Endothelial cell of umbilical vein (primary cell): ENCODE results near the gene NEURL1B. TPM values are rescaled to one million over a fixed set of nuclear protein-coding genes. Genes with fewer than 3 reads are reported as not detected.

Experiments
- BruUV-seq: library from RNA; stranded (reverse); fragments of 400-500 nt; replicated peaks from 2 replicates; lab custom pipeline; 2021; lab: Mats Ljungman, UMichigan
- CTCF ChIA-PET: fragments of 300-600, 350-600 bp; sonication (Branson Sonifier 250); formaldehyde crosslinking; loops from one replicate; lab custom pipeline; 2021; ENCODE audit warnings: antibody characterized with exemption, inconsistent platforms; lab: Charles Lee
- POLR2A ChIA-PET: fragments of 300-600, 350-600 bp; sonication (Branson Sonifier 250); formaldehyde crosslinking; loops from one replicate; lab custom pipeline; 2021; ENCODE audit warnings: antibody characterized with exemption, inconsistent platforms; lab: Charles Lee
- DNase-seq: peaks from one replicate; pipeline ENCODE4 v3.0.0-alpha.2; 2011; ENCODE audit warnings: low read depth, low spot score
- FAIRE-seq: peaks from 2 replicates; lab custom pipeline; 2011; peaks lifted over from hg19 to GRCh38; lab: Jason Lieb, UNC
- H2AFZ ChIP-seq: 2 replicates; pipeline ENCODE4 v1.6.0; 2012; ENCODE audit warnings: low read depth, low read length, control low read depth, inconsistent platforms
- H3K27ac ChIP-seq: 2 replicates; pipeline ENCODE4 v1.5.1; 2011; ENCODE audit warnings: low read depth, mild to moderate bottlenecking, control low read depth, low read length, moderate library complexity; ENCODE audit not compliant: insufficient read depth
- H3K27me3 ChIP-seq, 2 experiments: 2 replicates each; pipeline versions ENCODE4 v1.6.0 to v1.6.1; 2011; ENCODE audit warnings: low read length in 2 of 2, mixed read lengths in 1 of 2; ENCODE audit not compliant: control insufficient read depth in 2 of 2, insufficient read depth in 2 of 2
- H3K36me3 ChIP-seq, 2 experiments: 2 replicates in 1 of 2; 3 replicates in 1 of 2; pipeline ENCODE4 v1.5.1; 2011; ENCODE audit warnings: low read length in 2 of 2, mild to moderate bottlenecking in 1 of 2, moderate library complexity in 1 of 2; ENCODE audit not compliant: control insufficient read depth in 2 of 2, insufficient read depth in 2 of 2; ENCODE audit errors: extremely low read depth in 1 of 2
- H3K4me1 ChIP-seq: 3 replicates; pipeline ENCODE4 v1.5.1; 2011; ENCODE audit warnings: mild to moderate bottlenecking, low read length; ENCODE audit not compliant: control insufficient read depth, insufficient read depth; ENCODE audit errors: extremely low read depth
- H3K4me2 ChIP-seq: 2 replicates; pipeline ENCODE4 v1.6.1; 2011; ENCODE audit warnings: low read length, control low read depth, mixed read lengths; ENCODE audit not compliant: insufficient read depth
- H3K4me3 ChIP-seq, 3 experiments: fragments of 200-600 bp in 1 of 3; sonication (generic), shearing (Covaris generic) in 1 of 3; replicated peaks in 1 of 3; 2 replicates each; pipeline ENCODE4 v1.5.1; 2011 to 2016; ENCODE audit warnings: control low read depth in 3 of 3, low read length in 3 of 3, mild to moderate bottlenecking in 2 of 3, inconsistent platforms in 1 of 3, low read depth in 1 of 3, moderate library complexity in 1 of 3; ENCODE audit not compliant: insufficient read depth in 1 of 3
- H3K79me2 ChIP-seq: 2 replicates; pipeline ENCODE4 v1.6.0; 2012; ENCODE audit warnings: low read length, inconsistent platforms; ENCODE audit not compliant: control insufficient read depth, insufficient read depth
- H3K9ac ChIP-seq: replicated peaks from 2 replicates; pipeline ENCODE3; 2011; ENCODE audit warnings: low read length, control low read depth; ENCODE audit not compliant: insufficient read depth; ENCODE audit errors: extremely low read depth
- H3K9me1 ChIP-seq: replicated peaks from 3 replicates; pipeline ENCODE4 v1.6.0; 2011; ENCODE audit warnings: mild to moderate bottlenecking, low read length; ENCODE audit not compliant: control insufficient read depth, insufficient read depth; ENCODE audit errors: extremely low read depth
- H3K9me3 ChIP-seq: replicated peaks from 2 replicates; pipeline ENCODE4 v1.5.1; 2012; ENCODE audit warnings: low read length, inconsistent platforms; ENCODE audit not compliant: control insufficient read depth, insufficient read depth
- H4K20me1 ChIP-seq: replicated peaks from 2 replicates; pipeline ENCODE3; 2011; ENCODE audit warnings: mild to moderate bottlenecking, low read length; ENCODE audit not compliant: control insufficient read depth, insufficient read depth; ENCODE audit errors: extremely low read depth
- CTCF ChIP-seq, 2 donors: IDR thresholded peaks; 1 replicate in 1 of 2; 2 replicates in 1 of 2; pipeline ENCODE4 v1.5.1; 2011; ENCODE audit warnings: low read length in 2 of 2, mild to moderate bottlenecking in 2 of 2, moderate library complexity in 2 of 2, control low read depth in 1 of 2, inconsistent platforms in 1 of 2, low read depth in 1 of 2; ENCODE audit not compliant: insufficient read depth in 1 of 2; ENCODE audit errors: extremely low read depth in 1 of 2
- EZH2 ChIP-seq: IDR thresholded peaks from 2 replicates; pipeline ENCODE4 v1.6.1; 2012; ENCODE audit warnings: borderline replicate concordance, low read depth, mild to moderate bottlenecking, moderate library complexity, low read length, inconsistent platforms; ENCODE audit not compliant: severe bottlenecking
- FOS ChIP-seq: IDR thresholded peaks from 2 replicates; pipeline ENCODE4 v1.6.1; 2011; ENCODE audit warnings: mild to moderate bottlenecking, low read length, moderate library complexity, borderline replicate concordance; ENCODE audit not compliant: insufficient read depth
- GATA2 ChIP-seq: IDR thresholded peaks from 2 replicates; pipeline ENCODE4 v1.7.0; 2011; ENCODE audit warnings: low read depth, mild to moderate bottlenecking, moderate library complexity, mixed read lengths, low read length; ENCODE audit not compliant: insufficient read length, insufficient read depth
- JUN ChIP-seq: IDR thresholded peaks from 2 replicates; pipeline ENCODE4 v1.6.1; 2011; ENCODE audit warnings: borderline replicate concordance, low read depth; ENCODE audit not compliant: insufficient read length, insufficient read depth
- MAX ChIP-seq: IDR thresholded peaks from 2 replicates; pipeline ENCODE4 v1.6.1; 2011; ENCODE audit not compliant: insufficient read depth, insufficient read length
- MYC ChIP-seq: IDR thresholded peaks from one replicate; pipeline ENCODE4 v1.6.1; 2011; ENCODE audit warnings: mild to moderate bottlenecking, low read depth, low read length
- POLR2A ChIP-seq: IDR thresholded peaks from 2 replicates; pipeline ENCODE4 v1.6.1; 2012; ENCODE audit warnings: low read depth, mild to moderate bottlenecking, control low read depth, low read length
- POLR2AphosphoS5 ChIP-seq: IDR thresholded peaks from 2 replicates; pipeline ENCODE4 v1.6.1; 2012; ENCODE audit warnings: low read depth, mild to moderate bottlenecking, control low read depth, low read length, moderate library complexity; ENCODE audit not compliant: insufficient read depth
- dilution Hi-C: fragments of 300-500 bp; cut with MboI; formaldehyde crosslinking; loops from one replicate; pipeline ENCODE4 v1.15.0; 2019; ENCODE audit warnings: low sequenced_read_pairs; ENCODE audit not compliant: extremely low pct_ligation_motif_present
- intact Hi-C: fragments of 100-400 bp; cut with micrococcal nuclease; formaldehyde crosslinking; loops from one replicate; pipeline ENCODE4 v1.10.0; 2022
- polyA plus RNA-seq, 4 experiments: library from polyadenylated mRNA; depleted of rRNA in 3 of 4; stranded (reverse) in 3 of 4; unstranded in 1 of 4; fragments of >200 nt; gene quantifications; 2 replicates each; pipeline versions ENCODE4 v1.2.1 to v1.2.3, GENCODE V29; 2011 to 2012; ENCODE audit warnings: missing spikeins in 1 of 4
- total RNA-seq: library from RNA; stranded (reverse); gene quantifications from 2 replicates; pipeline ENCODE4 v1.2.3, GENCODE V29; 2021

The NEURL1B gene
- total and polyA plus RNA-seq, 2 donors (not counting 3 experiments of a cell fraction or from before 2014, with no cell fraction given), result 0.44 to 1.6 TPM

- Histone ChIP-seq H3K9me1 (no peaks in the 10 kb centered on the region), H2AFZ (no peak overlapping the region), H3K9me3 (no peaks in the 10 kb centered on the region), H3K4me3 (no peak overlapping the region), H3K36me3 (no peaks in the 10 kb centered on the region), H3K27me3 (no peaks in the 10 kb centered on the region), H3K4me1 (peaks cover 5% of the 10 kb centered on the region), H3K79me2 (no peaks in the 10 kb centered on the region), H4K20me1 (no peaks in the 10 kb centered on the region), H3K9ac (no peak overlapping the region), H3K27ac (no peak overlapping the region), H3K4me2 (no peak overlapping the region)
- ChIA-PET POLR2A (no interaction called here), CTCF (no interaction called here)
- TF ChIP-seq POLR2A (no peak), JUN (no peak), MAX (no peak), MYC (no peak), EZH2 (no peak), FOS (no peak), GATA2 (no peak), CTCF (IDR thresholded peaks at IDR 0.05; ENCODE audit: extremely low read depth in 1 of 2, insufficient read depth in 1 of 2, low read depth in 1 of 2, low read length in 2 of 2) (no peak), POLR2AphosphoS5 (no peak)
- BruUV-seq, result no TSS peak
- dilution Hi-C loops (no loop called here), intact Hi-C loops (no loop called here)
- FAIRE-seq, result no peak
- no peak for DNase-seq
Measured at GRCh38 chr5:172725785-172726184, 84.7 kb downstream of the NEURL1B start.
